ENCODE data around the gene SGSH. TPM values are rescaled to one million over a fixed set of nuclear protein-coding genes. Genes with fewer than 3 reads are reported as not detected.

SGSH gene
- total RNA-seq, 4 donors from 2014 or later, result 3.2 to 11.7 (median 6.1) TPM

DNA sequence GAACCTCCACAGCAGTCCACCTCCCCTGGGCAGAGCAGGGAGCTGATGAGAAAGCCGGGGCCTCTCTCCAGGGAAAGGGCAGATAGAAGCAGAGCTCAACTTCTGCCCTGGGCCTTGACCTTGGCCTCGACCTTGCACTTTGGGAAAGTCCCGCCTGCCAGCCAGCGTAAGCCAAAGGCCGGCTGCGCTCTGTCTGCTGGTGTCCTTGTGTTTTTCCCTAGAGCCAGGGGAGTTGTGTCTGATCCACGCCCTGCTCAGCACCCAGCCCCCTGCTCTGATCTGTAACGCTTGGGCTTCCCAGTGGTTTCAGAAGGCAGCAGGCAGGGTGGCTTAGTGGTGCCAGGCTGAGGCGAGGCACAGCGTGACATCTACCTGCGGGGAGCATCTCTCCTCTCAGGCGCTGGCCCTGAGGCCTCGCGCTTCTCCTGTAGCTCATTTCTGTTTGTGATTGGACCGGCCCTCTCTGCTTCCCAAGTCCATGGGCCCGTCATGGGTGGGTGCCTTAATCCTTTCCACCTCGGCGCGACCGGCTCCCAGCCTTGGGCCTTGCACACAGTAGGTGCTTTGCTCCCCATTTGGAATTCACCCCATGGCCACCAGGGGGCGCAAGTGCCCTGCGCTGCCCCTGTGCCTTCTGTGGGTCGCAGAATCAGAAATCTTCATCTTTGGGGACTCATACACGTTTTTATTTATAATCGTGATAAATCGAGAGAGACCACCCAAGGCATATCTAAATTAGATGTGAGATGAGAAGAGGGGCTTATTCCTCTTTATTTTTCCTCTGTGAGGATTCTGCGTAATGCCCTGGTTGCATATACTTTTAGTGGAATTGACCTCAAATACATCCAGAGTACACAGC lies 24.2 kb downstream of the SGSH start:
- no peak for TF ChIP-seq POLR2A (IDR thresholded peaks at IDR 0.05)
- TF ChIP-seq, protein P1, sequence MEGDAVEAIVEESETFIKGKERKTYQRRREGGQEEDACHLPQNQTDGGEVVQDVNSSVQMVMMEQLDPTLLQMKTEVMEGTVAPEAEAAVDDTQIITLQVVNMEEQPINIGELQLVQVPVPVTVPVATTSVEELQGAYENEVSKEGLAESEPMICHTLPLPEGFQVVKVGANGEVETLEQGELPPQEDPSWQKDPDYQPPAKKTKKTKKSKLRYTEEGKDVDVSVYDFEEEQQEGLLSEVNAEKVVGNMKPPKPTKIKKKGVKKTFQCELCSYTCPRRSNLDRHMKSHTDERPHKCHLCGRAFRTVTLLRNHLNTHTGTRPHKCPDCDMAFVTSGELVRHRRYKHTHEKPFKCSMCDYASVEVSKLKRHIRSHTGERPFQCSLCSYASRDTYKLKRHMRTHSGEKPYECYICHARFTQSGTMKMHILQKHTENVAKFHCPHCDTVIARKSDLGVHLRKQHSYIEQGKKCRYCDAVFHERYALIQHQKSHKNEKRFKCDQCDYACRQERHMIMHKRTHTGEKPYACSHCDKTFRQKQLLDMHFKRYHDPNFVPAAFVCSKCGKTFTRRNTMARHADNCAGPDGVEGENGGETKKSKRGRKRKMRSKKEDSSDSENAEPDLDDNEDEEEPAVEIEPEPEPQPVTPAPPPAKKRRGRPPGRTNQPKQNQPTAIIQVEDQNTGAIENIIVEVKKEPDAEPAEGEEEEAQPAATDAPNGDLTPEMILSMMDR (IDR thresholded peaks at IDR 0.05 in 4 of 5, conservative IDR thresholded peaks at IDR 0.05 in 1 of 5), result peak; percentile 75 to 91 (median 86)
- Histone ChIP-seq H3K4me3 (no peak overlapping the region), H3K27me3 (peaks cover 0 to 12% (median 8%) of the 10 kb centered on the region in 3 donors), H3K9me3 (no peaks in the 10 kb centered on the region), H3K27ac (no peak overlapping the region), H3K4me1 (no peaks in the 10 kb centered on the region), H3K36me3 (no peaks in the 10 kb centered on the region)
- in situ Hi-C loops (cut with MboI; ENCODE audit: low sequenced_read_pairs in 4 of 4) (no loop called here), intact Hi-C loops (cut with DNase I; ENCODE audit: low total_unique reads) (no loop called here)
- ATAC-seq, result no peak
- DNase-seq, result no peak

DNA sequence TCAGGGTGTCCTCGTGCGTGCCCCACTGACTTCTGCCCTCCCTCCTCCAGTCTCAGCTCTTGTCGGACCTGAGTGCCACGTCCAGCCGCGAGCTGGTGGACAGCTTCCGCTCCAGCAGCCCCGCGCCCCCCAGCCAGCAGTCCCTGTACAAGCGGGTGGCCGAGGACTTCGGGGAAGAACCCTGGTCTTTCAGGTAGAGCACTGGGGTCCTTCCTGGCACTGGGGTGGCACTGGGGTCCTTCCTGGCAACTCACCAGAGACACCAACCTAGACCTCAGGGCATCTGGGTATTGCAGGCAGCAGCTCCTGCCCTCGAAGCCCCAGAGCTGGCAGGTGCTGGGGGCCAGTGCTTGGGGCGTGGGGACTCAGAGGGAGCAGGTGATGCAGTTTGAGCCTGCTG lies 25.0 kb downstream of the SGSH start:
- H3K36me3 ChIP-seq, result no peaks in the 10 kb centered on the region
- no peak overlapping the region for H3K27ac ChIP-seq
- intact Hi-C loops (cut with DNase I; ENCODE audit: low total_unique reads) (no loop called here), in situ Hi-C loops (cut with MboI; ENCODE audit: low sequenced_read_pairs in 4 of 4) (no loop called here)
- ATAC-seq, result no peak
- H3K4me1 ChIP-seq, result no peaks in the 10 kb centered on the region
- TF ChIP-seq, protein P1 (IDR thresholded peaks at IDR 0.05 in 4 of 5, conservative IDR thresholded peaks at IDR 0.05 in 1 of 5), result no peak
- TF ChIP-seq POLR2A (IDR thresholded peaks at IDR 0.05), result no peak
- no peaks in the 10 kb centered on the region for H3K9me3 ChIP-seq
- no peak for DNase-seq
- peaks cover 0 to 12% (median 8%) of the 10 kb centered on the region in 3 donors for H3K27me3 ChIP-seq
- no peak overlapping the region for H3K4me3 ChIP-seq

DNA sequence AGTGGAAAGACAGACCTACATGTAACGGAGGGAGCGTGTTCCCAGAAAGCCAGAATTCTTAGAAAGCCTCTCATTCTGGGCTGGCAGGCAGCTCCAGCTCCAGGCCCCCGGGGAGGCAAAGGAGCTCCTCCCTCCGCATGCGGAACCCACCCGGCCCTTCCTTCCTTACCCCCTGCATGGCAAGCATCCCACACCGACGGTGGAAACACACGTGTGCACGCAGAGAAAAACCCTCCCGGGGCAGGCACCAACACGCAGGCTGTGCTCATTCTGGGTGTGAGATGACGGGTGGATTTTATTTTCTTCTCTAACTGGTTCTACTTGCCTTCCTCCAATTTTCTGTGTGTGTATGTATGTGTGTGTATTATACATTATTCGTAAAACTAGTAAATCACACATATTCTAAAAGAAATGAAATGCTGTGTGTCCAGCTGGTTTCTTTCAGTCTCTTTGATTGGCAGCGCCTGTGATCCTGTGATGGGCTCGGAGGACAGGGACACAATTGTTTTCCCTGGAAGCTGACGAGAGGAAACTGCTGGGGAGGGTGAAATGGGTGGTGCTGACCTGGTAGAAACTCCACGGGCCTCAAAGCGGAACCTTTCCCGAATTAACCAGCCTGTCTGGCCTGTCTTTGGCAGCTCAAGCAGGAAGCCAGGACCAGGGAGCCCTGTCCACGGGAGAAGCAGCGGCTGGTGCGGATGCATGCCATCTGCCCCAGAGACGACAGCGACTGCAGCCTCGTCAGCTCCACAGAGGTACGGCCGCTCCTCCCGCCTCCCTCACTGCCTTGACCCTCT lies 28.1 kb downstream of the SGSH start:
- H3K27ac ChIP-seq, result peak overlapping the region in 1 of 4 donors; percentile 42
- intact Hi-C loops (cut with DNase I; ENCODE audit: low total_unique reads), result no loop called here
- peaks cover 3 to 8% of the 10 kb centered on the region in 2 donors for H3K4me1 ChIP-seq
- H3K4me3 ChIP-seq, result no peak overlapping the region
- in situ Hi-C loops (cut with MboI; ENCODE audit: low sequenced_read_pairs in 4 of 4), result no loop called here
- peak in 1 of 2 donors; percentile 51 for ATAC-seq
- H3K27me3 ChIP-seq, result peaks cover 0 to 12% (median 8%) of the 10 kb centered on the region in 3 donors
- no peak for TF ChIP-seq POLR2A (IDR thresholded peaks at IDR 0.05)
- TF ChIP-seq, protein P1 (IDR thresholded peaks at IDR 0.05 in 4 of 5, conservative IDR thresholded peaks at IDR 0.05 in 1 of 5), result no peak
- no peaks in the 10 kb centered on the region for H3K36me3 ChIP-seq
- no peak for DNase-seq
- H3K9me3 ChIP-seq, result no peaks in the 10 kb centered on the region

GRCh38 chr17:80191192-80191591 lies 28.9 kb downstream of the SGSH start:
- Histone ChIP-seq H3K4me3 (no peak overlapping the region), H3K27me3 (peaks cover 0 to 12% (median 8%) of the 10 kb centered on the region in 3 donors), H3K36me3 (no peaks in the 10 kb centered on the region), H3K4me1 (peaks cover 3 to 8% of the 10 kb centered on the region in 2 donors), H3K9me3 (no peaks in the 10 kb centered on the region), H3K27ac (no peak overlapping the region)
- intact Hi-C loops (cut with DNase I; ENCODE audit: low total_unique reads) (no loop called here), in situ Hi-C loops (cut with MboI; ENCODE audit: low sequenced_read_pairs in 4 of 4) (no loop called here)
- no peak for ATAC-seq
- no peak for DNase-seq
- no peak for TF ChIP-seq POLR2A (IDR thresholded peaks at IDR 0.05)
- TF ChIP-seq, protein P1 (IDR thresholded peaks at IDR 0.05 in 4 of 5, conservative IDR thresholded peaks at IDR 0.05 in 1 of 5), result no peak
